K562 (cell line): ENCODE data around the gene PRSS57. TPM values are rescaled to one million over a fixed set of nuclear protein-coding genes. Genes with fewer than 3 reads are reported as not detected.

Experiments used
- BCOR ChIP-seq: fragments of 450-650 bp; IDR thresholded peaks from 2 replicates; pipeline ENCODE4 v1.6.1; 2016
- FOSL1 ChIP-seq: fragments of 200-800 bp; sonication (Bioruptor generic); conservative IDR thresholded peaks from 2 replicates; pipeline ENCODE4 v1.6.1; 2016; ENCODE audit warnings: missing genetic modification characterization, missing compliant biosample characterization
- RBFOX2 ChIP-seq: fragments of 200-400 bp; formaldehyde crosslinking; IDR thresholded peaks from 2 replicates; pipeline ENCODE4 v1.6.1; 2017; ENCODE audit warnings: low read depth, mild to moderate bottlenecking, low read length, moderate library complexity
- SREBF2 ChIP-seq: sonication (generic); formaldehyde crosslinking; IDR thresholded peaks from 2 replicates; pipeline ENCODE4 v1.4.0; 2020; ENCODE audit warnings: mild to moderate bottlenecking, missing genetic modification reagents
- TOE1 ChIP-seq, 2 experiments: fragments of 450-650 bp in 1 of 2; sonication (generic) in 1 of 2; formaldehyde crosslinking in 1 of 2; IDR thresholded peaks; 2 replicates each; pipeline versions ENCODE4 v1.7.1 to v1.8.0; 2016 to 2022; ENCODE audit warnings: borderline replicate concordance in 2 of 2, mild to moderate bottlenecking in 2 of 2, antibody characterized with exemption in 1 of 2, inconsistent platforms in 1 of 2, low read depth in 1 of 2, missing genetic modification reagents in 1 of 2, moderate library complexity in 1 of 2
- ZNF224 ChIP-seq: sonication (generic); formaldehyde crosslinking; IDR thresholded peaks from 2 replicates; pipeline ENCODE4 v1.8.0; 2022; ENCODE audit warnings: mild to moderate bottlenecking, missing genetic modification reagents
- ZNF609 ChIP-seq: sonication (generic); formaldehyde crosslinking; IDR thresholded peaks from 2 replicates; pipeline ENCODE4 v1.8.1; 2023; ENCODE audit warnings: missing genetic modification reagents, mild to moderate bottlenecking, borderline replicate concordance
- ZNF639 ChIP-seq, 2 experiments: fragments of 200-800 bp in 1 of 2; sonication (Bioruptor generic) in 1 of 2; sonication (generic) in 1 of 2; formaldehyde crosslinking in 1 of 2; IDR thresholded peaks in 1 of 2; conservative IDR thresholded peaks in 1 of 2; 2 replicates each; pipeline versions ENCODE4 v1.5.0 to v1.6.1; 2016 to 2020; ENCODE audit warnings: missing compliant biosample characterization in 1 of 2, missing genetic modification characterization in 1 of 2, missing genetic modification reagents in 1 of 2
- polyA plus RNA-seq, 8 experiments: library from polyadenylated mRNA; depleted of rRNA in 4 of 8; stranded (reverse) in 5 of 8; unstranded in 3 of 8; fragments of >200 nt; fragmentation: Nextera tagmentation in 2 of 8; fragmentation: Illumina TruSeq in 1 of 8; extraction: Ambion mirVana in 2 of 8; extraction: Trizol in 1 of 8; gene quantifications; 2 replicates each; pipeline versions ENCODE4 v1.2.1 to v1.2.3, GENCODE V29; 2011 to 2014; ENCODE audit warnings: inconsistent platforms in 1 of 8, missing spikeins in 1 of 8
- total RNA-seq, 7 experiments: library from RNA; depleted of rRNA in 6 of 7; stranded (reverse); fragments of >200 nt in 6 of 7; fragmentation: Illumina TruSeq in 2 of 7; extraction: Trizol in 2 of 7; gene quantifications; 2 replicates each; pipeline versions ENCODE4 v1.2.1 to v1.2.3, GENCODE V29; 2011 to 2021; ENCODE audit warnings: low replicate concordance in 1 of 7
- TF ChIP-seq, protein P1 (sequence below): fragments of 250-450 bp; sonication (Bioruptor Pico); IDR thresholded peaks from 2 replicates; pipeline ENCODE4 v1.6.1; 2021; ENCODE audit warnings: mild to moderate bottlenecking
- TF ChIP-seq, protein P2 (sequence below): fragments of 250-450 bp; sonication (Bioruptor Pico); IDR thresholded peaks from 2 replicates; pipeline ENCODE4 v1.4.0; 2020

PRSS57 gene
- total and polyA plus RNA-seq, 9 of the 15 experiments (the other 6 are each of a cell fraction or from before 2014, with no cell fraction given): 0.06 to 2.5 (median 1.3) TPM; not detected in 3

DNA sequence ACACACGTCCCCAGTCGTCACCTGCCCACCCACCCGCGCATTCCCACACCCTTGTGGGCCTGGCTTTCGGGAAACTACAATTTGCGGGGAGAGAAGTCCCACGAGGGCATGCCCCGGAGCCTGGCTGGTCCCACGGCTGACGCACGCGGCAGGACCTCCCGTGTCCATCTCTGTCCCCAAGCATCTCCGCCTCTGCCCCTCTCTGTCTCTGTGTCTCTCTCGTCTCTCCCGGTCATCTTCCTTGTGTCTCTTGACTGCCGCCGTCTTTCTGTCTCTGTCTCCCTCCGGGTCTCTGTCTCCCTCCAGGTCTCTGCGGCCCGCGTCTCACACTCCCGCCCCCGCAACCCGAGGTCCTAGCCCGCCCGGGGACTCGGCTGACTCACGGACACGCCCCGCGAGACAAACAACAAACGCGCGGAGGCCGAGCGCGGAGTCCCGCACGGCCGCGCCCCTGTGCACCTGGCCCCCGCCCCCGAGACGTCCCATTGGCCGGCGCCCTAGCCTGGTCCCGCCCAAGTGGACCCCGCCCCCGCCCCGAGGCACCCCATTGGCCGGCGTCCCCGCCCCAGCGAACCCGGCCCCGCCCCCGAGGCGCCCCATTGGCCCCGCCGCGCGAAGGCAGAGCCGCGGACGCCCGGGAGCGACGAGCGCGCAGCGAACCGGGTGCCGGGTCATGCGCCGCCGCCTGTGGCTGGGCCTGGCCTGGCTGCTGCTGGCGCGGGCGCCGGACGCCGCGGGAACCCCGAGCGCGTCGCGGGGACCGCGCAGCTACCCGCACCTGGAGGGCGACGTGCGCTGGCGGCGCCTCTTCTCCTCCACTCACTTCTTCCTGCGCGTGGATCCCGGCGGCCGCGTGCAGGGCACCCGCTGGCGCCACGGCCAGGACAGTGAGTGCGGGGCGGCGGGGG lies 55.7 kb downstream of the PRSS57 start, which contains the start of gene FGF22 (continued):
- no peak for TF ChIP-seq ZNF609 (CRISPR knock-in tag)
- TF ChIP-seq, protein P1, sequence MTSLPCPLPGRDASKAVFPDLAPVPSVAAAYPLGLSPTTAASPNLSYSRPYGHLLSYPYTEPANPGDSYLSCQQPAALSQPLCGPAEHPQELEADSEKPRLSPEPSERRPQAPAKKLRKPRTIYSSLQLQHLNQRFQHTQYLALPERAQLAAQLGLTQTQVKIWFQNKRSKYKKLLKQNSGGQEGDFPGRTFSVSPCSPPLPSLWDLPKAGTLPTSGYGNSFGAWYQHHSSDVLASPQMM (CRISPR knock-in tag): no peak
- TF ChIP-seq ZNF224 (CRISPR knock-in tag): no peak
- peak; percentile 70 for TF ChIP-seq BCOR
- TF ChIP-seq RBFOX2: peak; percentile 44
- TF ChIP-seq ZNF639 (CRISPR knock-in tag; conservative IDR thresholded peaks at IDR 0.05 in 1 of 2, IDR thresholded peaks at IDR 0.05 in 1 of 2): peak in 1 of 2 experiments; percentile 65; a peak in 1 of 4 replicates
- TF ChIP-seq, protein P2, sequence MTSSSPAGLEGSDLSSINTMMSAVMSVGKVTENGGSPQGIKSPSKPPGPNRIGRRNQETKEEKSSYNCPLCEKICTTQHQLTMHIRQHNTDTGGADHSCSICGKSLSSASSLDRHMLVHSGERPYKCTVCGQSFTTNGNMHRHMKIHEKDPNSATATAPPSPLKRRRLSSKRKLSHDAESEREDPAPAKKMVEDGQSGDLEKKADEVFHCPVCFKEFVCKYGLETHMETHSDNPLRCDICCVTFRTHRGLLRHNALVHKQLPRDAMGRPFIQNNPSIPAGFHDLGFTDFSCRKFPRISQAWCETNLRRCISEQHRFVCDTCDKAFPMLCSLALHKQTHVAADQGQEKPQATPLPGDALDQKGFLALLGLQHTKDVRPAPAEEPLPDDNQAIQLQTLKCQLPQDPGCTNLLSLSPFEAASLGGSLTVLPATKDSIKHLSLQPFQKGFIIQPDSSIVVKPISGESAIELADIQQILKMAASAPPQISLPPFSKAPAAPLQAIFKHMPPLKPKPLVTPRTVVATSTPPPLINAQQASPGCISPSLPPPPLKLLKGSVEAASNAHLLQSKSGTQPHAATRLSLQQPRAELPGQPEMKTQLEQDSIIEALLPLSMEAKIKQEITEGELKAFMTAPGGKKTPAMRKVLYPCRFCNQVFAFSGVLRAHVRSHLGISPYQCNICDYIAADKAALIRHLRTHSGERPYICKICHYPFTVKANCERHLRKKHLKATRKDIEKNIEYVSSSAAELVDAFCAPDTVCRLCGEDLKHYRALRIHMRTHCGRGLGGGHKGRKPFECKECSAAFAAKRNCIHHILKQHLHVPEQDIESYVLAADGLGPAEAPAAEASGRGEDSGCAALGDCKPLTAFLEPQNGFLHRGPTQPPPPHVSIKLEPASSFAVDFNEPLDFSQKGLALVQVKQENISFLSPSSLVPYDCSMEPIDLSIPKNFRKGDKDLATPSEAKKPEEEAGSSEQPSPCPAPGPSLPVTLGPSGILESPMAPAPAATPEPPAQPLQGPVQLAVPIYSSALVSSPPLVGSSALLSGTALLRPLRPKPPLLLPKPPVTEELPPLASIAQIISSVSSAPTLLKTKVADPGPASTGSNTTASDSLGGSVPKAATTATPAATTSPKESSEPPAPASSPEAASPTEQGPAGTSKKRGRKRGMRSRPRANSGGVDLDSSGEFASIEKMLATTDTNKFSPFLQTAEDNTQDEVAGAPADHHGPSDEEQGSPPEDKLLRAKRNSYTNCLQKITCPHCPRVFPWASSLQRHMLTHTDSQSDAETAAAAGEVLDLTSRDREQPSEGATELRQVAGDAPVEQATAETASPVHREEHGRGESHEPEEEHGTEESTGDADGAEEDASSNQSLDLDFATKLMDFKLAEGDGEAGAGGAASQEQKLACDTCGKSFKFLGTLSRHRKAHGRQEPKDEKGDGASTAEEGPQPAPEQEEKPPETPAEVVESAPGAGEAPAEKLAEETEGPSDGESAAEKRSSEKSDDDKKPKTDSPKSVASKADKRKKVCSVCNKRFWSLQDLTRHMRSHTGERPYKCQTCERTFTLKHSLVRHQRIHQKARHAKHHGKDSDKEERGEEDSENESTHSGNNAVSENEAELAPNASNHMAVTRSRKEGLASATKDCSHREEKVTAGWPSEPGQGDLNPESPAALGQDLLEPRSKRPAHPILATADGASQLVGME (CRISPR knock-in tag): no peak
- TF ChIP-seq SREBF2 (CRISPR knock-in tag): no peak
- TF ChIP-seq TOE1 (IDR thresholded peaks at IDR 0.05; ENCODE audit: borderline replicate concordance): 0 out of 2 replicates have a peak, but pooled peaks have one; percentile 37
- no peak for TF ChIP-seq TOE1 (CRISPR knock-in tag; IDR thresholded peaks at IDR 0.05; ENCODE audit: borderline replicate concordance, low read depth)
- TF ChIP-seq FOSL1 (tag): 0 out of 2 replicates have a peak, but pooled peaks have one; percentile 41
